ENCODE data around the gene LRRC8E.

GRCh38 chr19:7942981-7943443, 54.7 kb downstream of the LRRC8E start:
- TF ChIP-seq NFE2L1 (CRISPR knock-in tag; IDR thresholded peaks at IDR 0.05) (no peak), USF2 (CRISPR knock-in tag; IDR thresholded peaks at IDR 0.05) (no peak), ELF4 (CRISPR knock-in tag; IDR thresholded peaks at IDR 0.05; ENCODE audit: low read depth) (no peak), MAX (CRISPR knock-in tag; IDR thresholded peaks at IDR 0.05) (no peak), ATF2 (CRISPR knock-in tag; IDR thresholded peaks at IDR 0.05; ENCODE audit: borderline replicate concordance, low read depth) (no peak), ZNF317 (CRISPR knock-in tag; IDR thresholded peaks at IDR 0.05; ENCODE audit: borderline replicate concordance, low read depth) (no peak)

Measured in WTC11 (cell line).